GM18867 (cell line): ENCODE results near the gene CAPN2.

Source experiments
- ATAC-seq: cut with Tn5 transposase; IDR thresholded peaks from one replicate; pipeline ENCODE4 v1.9.1; 2021; ENCODE audit warnings: mild to moderate bottlenecking, moderate library complexity; ENCODE audit not compliant: unreplicated experiment

CAPN2 gene

DNA sequence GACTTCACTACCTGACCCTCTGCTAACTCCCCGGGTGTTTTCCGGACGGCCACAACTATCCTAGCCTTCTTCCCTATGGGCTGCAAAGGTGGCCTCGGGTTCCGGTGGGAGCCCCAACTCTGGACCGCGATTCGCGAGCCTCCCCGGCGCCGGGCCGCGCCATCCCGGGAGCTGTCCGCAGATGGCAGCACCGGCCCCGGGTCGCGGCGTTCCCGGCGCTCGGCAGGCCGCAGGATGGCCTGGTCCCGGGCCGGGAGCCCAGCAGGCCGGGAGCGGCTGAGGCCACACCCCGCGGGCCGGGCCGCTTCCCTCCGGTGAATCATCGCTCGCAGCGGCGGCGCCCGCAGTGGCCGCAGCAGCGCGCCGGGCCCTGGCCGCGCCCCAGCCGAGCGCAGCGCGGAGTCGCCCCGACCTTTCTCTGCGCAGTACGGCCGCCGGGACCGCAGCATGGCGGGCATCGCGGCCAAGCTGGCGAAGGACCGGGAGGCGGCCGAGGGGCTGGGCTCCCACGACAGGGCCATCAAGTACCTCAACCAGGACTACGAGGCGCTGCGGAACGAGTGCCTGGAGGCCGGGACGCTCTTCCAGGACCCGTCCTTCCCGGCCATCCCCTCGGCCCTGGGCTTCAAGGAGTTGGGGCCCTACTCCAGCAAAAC, at the start of gene CAPN2:
Gene CAPN2, plus strand, starts transcription at position 346 of the 656 bp plus-strand sequence. Its CDS starts 102 bp downstream, at position 448.
- peak; percentile 63 for ATAC-seq

DNA sequence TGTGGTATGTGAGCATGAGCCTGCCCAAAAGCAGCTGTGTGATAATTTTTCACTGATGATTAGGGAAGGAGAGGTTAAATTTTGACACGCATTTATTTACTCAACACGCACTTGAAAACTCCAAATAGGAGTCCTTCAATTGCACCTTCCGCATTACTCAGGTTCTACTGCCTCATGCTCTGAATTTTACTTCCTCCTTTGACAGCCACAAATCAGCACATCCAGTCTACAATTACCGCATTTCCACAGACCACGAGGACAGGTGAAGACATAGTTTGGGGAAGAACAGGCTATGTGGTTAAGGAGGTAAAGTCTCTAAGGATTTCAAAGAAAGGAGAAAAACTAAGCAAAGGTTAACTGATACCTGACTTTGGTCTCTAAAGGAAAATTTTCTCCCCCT, 49.4 kb upstream of the CAPN2 start:
- no peak for ATAC-seq

DNA sequence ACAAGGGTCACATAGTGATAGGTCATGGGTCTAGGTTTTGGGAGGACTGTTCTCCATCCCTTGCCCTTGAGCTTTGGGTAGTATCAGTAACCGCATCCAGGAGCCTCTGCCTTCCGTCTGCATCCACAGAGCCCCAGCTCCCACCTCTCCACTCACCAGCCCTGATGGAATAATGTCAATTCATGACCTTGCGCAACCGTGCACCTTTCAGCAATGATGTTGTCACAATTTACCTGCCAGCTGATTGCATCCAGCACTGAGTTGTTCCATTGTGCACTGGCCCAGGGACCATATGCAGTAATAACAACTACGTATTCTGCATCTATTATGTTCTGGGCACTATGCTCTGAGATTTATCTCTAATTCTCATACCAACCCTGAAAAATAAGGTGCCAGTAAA, 48.2 kb upstream of the CAPN2 start:
- no peak for ATAC-seq

DNA sequence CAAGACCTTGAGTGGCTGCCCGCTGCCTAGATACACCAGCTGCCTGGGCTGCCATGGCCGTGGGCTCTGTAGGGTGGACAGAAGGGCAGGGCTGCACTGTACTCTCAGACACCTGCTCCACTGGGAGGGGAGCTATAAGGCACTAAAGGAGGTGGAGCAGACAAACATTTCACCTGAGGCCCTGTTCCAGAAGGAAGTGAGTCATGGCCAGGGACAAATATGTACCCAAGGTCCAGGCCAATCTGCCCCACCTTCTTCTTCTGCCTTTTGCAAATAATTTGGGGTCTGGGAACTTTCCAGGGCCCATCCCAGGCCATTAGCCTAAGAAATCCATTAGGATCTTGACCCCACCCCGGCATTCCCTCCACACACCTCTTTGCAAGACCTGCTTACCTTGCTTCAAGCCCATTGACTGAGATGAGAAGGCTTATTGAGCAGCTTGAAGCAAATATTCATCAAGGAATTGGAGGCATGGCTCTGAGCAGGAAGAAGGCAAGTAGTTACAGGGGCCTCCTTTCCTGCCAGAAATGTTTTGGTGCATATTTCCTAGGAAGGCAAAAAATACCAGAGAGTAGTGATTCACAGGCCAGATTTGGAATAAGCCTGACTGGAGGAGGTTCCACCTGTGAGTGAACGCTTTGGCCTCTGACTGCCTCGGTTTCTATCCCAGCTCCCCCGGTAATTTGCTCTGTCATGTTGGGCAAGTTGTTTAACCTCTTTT, 46.6 kb upstream of the CAPN2 start, which contains the start of gene CAPN8:
Gene CAPN8, minus strand, starts transcription at position 110 of the 721 bp plus-strand sequence. Its CDS starts 55 bp downstream, at position 55.
- ATAC-seq: no peak

DNA sequence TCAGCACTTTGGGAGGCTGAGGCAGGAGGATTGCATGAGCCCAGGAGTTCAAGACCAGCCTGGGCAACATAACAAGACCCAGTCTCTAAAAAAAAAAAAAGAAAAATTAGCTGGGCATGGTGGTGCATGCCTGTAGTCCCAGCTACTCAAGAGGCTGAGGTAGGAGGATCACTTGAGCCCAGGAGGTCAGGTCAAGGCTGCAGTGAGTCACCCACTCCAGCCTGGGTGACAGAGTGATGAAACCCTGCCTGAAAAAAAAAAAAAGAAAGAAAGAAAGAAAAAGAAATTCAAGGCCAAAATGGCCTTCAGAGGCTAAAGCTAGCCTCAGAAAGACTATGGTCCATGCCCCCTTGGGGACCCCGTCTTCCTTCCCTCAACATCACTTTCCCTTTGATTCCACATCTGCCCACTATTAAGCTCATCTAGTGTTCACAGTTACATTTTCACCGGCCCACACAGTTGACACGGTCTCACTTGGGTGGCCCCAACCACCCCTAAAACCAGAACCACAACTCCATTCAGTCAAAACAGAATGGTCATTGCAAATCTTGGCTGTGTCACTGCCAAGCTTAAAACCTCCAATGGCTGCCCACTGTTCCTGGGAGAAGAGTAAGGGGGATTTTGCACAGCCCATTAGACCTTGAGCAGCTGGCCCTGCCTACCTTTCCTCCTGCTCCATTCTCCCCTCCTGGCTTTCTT, 44.7 kb upstream of the CAPN2 start:
- ATAC-seq: peak; percentile 59

DNA sequence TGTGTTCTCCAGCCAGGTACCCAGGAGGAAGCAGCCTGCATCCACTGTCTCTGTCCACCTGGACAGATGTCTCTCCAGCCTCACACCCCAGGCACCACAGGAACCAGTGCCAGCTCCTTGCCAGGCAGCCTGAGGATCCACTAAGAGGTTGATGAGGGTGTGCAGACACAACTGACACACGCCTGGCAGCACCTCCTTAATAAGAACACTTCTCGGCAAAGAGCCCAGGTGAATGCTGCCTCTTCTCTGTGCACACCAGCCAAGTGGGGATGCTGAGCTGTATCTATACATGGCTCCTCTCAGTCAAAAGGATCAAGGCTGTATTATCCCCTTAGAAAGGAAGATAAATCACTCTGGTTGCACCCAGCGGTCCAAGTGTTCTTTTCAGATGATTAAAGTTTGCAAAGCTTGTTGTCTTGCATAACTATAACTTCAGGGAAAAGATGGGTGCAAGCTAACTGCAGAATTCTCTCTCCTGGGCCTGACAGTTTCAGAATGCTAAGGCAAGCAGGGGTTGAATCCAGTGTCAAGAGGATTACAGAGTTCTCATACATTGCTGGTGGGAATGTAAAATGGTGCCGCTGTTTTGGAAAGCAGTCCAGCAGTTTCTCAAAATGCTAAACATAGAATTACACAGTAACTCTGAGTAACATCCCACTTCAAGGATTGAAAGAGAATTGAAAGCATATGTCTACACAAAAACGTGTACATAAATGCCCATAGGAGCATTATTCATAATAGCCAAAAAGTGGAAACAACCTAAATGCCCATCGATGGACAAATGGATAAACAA, 43.1 kb upstream of the CAPN2 start:
- ATAC-seq: no peak

DNA sequence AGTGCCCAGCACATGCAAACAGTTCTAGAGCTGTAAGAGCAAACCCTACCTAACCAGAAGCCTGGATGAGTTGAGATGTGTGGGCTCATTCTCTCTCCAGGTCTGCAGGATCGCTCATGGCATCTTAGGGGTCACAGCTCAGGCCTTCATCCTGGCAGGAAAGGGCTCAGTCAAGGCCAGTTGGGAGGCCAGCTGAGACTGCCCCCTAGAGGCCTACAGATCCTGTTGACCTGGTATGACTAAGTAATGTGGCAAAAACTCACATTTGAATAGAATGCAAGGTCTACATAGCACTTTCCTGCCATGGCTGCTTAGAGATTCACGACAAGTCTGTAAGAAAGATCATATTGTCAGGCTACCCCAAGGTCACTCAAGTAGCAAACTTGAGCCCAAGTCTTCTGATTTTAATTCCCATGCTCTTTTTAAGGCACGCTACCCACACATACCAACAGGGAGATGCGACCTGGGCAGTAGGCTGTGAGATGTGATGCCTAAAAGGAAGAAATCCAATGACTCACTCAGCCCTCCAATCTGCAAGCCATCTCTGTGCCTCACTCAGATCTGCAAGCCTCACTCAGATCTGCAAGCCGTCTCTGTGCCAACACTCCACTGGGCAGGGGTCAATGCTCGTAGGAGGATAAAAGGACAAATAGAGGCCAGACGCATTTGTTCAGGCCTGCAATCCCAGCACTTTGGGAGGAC, 41.7 kb upstream of the CAPN2 start:
- ATAC-seq: peak; percentile 47

DNA sequence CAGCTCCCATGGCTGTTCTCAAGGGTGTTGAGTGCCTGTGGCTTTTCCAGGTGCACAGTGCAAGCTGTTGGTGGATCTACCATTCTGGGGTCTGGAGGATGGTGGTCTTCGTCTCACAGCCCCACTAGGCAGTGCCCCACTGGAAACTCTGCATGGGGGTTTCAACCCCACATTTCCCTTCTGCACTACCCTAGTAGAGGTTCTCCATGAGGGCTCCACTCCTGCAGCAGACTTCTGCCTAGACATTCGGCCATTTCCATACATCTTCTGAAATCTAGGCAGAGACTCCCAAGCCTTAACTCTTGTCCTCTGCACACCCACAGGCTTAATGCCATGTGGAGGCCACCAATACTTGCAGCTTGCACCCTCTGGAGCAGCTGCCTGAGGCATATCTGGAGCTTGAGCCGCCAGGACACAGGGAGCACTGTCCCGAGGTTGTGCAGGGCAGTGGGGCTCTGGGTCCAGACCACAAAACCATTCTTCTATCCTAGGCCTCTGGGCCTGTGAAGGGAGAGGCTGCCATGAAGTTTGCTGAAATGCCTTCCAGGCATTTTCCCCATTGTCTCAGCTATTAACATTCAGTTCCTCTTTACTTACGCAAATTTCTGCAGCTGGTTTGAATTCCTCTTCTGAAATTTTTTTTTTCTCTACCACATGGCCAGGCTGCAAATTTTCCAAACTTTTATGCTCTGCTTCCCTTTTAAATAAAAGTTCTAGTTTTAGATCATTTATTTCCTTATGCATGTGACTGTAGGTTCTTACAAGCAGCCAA, 38.0 kb upstream of the CAPN2 start:
- ATAC-seq: no peak

DNA sequence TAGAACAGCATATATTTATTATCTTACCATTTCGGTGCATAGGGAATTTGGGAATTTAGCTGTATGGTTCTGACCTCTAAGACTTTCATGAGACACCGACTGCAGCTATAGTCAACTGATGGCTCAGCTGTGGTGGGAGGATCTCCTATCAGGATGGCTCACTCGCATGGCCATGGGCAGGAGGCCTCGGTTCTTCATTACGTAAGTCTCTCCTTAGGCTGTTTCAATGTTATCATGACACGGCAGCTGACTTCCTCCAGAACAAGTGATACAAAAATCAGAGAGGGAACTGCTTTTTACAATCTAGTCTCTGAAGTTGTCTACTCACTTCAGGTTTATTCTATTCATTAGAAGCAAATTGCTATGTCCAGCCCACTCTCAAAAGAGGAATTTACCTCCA, 33.5 kb upstream of the CAPN2 start:
- ATAC-seq: no peak

DNA sequence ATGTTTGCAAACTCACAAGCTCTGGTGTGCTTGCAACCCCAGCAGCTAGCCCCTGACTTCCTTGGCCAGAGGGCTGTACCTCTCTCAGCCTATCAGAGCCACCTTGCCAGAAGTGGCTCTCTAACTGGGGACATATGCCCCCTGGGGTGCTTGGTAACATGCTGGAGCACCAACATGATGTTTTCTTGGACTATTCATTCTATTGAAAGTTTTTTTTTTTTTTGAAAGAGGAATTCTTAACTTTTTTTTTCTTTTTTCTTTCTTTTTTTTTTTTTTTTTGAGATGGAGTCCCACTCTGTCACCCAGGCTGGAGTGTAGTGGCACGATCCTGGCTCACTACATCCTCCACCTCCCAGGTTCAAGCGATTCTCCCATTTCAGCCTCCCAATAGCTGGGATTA, 32.2 kb upstream of the CAPN2 start:
- ATAC-seq: no peak

DNA sequence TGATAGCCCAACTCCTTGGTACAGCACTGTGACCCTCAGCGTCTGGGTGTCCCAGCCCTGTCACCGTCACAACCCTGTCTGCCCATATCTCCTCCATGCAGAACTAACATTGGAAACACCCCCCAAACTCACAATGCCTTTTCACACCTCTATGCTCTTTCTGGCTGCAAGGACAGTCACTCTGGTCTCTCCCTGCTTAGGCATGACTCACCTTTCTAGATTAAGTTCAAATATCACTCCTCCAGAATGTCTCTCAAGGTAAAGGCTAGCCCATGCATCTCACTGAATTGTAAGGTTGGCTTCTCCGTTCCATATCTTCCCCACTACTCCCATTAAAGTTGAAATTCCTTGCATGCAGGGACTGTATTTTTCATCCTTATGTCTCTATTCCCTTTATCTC, 29.8 kb upstream of the CAPN2 start:
- ATAC-seq: no peak

DNA sequence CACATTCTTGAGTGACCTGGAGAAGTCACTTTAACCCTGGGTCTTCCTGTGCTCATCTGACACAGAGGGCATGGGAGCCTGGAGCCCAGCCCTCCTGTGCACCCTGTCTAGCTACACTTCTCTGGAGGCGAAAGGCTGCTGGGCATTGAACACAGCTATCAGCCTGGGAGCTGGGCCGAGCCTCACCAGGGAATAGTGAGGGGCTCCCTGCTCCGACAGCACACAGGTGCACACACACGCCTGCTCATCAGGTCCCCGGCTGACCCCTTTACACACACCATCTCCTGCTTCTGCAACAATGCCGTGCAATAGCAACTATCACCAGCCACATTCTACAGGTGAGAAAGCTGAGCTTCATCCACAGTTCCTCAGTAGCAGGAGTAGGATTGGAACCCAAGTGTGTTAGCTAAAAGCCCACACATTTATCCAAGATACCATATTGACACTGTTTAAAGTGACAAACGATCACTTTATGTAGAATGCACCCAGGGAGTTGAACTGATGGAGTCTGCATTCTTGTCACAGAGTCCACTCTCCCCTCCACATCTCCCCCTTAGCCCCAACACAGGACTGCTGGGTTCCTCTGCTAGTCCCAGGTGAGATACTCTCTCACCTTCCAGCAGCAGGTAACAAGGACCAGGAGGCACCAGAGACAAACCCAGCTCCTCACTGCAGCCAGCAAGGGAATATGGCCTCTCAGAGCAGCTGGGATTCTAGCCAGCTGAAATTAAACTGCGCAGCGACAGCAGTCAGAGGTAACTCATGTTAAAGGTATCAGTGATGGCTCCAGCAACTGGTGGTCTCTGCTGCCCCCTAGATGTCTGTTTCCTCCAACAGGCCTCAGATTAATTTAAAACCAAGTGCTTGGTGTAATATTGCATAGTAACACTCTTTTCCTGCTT, 28.5 kb upstream of the CAPN2 start:
- peak; percentile 57 for ATAC-seq

DNA sequence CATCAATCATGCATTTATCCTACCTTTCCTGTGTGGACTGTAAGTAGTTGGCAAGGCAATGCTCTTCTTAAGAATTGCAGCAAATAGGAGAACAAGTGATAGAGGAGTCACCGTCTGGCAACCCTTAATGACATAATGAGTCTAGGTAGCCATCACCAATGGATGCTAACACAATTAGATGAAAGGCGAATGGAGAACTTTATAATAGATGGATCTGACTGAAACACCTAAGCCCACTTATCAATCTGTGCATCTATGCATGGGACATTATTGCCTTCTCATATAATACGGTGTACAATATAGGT, 27.9 kb upstream of the CAPN2 start:
- no peak for ATAC-seq

DNA sequence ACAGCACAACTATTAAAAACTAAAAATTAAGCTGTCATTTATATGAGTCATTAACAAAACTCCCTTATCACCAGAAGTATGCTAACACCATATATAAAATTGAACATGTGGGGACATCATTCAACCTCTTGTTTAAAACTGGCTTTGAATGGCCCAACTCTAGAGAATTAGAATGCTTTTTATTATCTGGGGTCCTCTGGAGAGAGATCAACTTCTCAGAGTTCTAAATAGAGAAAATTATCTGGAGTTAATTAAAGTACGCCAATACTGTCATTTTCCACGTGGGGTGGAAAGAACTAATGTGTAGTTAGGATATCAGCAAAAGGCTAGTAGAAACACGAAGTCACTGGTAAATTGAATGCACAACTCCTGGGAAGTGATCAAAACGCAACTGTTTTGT, 21.2 kb upstream of the CAPN2 start:
- no peak for ATAC-seq

DNA sequence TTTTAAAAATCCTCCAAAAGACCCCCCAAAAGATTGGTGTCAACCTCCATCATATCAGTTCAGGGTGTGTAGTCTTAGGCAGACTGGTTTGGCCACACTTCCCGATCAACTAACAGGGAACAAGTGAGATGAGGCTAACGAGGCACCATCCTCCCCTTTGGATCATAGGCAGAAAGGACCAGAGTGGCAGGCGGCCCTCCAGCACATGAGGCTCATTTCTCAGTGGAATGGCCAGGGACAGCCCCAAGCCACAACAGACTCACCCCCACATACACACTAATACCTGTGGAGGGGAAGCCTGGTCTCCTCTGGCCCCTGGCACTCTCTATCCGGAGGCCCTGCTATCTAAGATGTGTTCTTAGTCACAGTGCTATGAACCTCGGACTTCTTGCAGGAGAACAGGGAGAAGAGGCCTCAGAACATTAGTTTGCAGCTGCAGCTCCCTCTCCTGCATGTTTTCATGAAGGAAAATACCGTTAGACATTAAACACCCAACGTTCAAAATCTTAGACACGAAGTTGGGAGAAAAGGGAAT, 17.3 kb upstream of the CAPN2 start:
- no peak for ATAC-seq

DNA sequence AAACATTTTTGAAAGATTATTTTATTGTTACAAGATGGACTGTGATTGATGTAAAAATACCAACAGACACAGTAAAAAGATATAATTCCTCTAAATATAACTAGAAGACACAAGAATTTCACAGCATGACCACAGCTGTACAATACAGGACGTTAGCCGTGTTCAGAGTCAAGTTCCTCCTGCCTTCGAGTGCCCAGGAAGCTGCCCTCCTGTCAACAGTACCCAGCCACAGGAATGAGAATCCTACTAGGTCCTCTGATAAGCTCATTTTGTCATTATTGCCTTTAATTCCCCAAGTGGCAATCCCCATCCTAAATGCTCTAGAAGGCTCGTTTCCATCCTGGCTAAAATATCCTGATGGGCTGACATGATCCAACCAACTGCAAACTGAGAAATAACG, 16.4 kb upstream of the CAPN2 start:
- ATAC-seq: no peak

DNA sequence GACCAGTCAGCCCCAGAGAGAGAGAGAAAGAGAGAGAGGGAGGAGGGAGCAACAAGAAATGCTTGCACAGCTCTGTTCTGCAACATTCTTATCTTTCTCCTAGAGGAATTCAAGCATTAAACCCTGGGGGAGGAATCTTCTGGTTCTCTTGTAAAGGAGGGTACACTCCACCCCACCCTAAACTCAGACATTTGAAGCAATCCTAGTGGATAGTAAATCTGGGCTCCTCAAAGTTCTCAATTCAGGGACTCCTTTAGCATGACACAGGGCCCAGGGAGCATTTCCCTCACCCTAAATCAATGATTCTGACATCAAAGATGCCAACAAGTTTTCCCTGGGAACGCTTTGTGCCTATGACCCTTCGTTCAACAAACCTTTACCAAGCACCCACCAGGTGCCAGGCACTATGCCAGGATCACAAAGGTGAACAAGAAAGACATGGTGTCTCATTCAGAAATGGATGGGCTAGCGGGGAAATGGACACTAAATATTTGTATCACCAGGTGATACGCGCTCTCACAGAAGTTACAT, 11.9 kb upstream of the CAPN2 start:
- no peak for ATAC-seq

DNA sequence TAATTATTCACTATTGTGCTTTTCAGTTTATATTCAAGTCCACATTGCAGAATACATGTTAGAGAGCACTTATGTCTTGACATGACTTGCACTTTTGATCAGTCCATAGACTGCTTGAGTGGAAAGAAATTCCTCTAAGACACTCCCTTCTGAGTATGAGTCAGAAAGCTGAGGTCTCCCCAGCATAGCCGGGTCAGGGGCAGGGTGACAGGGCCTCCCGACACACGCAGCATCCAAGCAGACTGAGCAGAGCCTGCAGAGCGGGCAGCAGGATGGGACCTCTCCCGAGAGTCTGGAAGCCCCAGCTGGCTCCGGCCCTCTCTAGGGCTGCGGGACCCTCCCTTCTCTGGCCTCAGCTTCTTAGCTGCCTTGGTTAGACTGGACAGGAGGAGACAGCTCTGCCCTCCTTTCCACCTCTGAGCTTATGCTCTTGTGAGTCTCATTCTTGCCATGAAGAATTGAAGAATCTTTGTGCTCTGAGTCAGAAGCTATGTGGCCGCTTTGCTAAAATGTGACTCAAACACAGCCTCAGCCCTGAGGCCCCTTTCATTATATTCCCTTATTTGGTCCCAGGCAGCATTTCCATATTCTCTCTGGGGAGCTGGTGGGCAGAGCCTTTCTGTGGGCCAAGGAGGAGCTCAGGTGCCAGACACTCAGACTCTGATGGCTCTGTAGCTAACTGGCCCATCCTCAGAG, 11.2 kb upstream of the CAPN2 start:
- no peak for ATAC-seq
